GM18873 (cell line): ENCODE data around the gene MYBPC2.
A peak's percentile ranks its signal among the peaks of the same experiment; 100 is the strongest.
"Not testable (repeated sequence)": the region's sequence is repeated elsewhere in the genome, so short reads cannot be mapped to it uniquely, and the experiment has no call there.

Experiments used
- ATAC-seq: cut with Tn5 transposase; IDR thresholded peaks from one replicate; pipeline ENCODE4 v1.9.1; 2021; ENCODE audit warnings: mild to moderate bottlenecking, moderate library complexity, moderate number of reproducible peaks; ENCODE audit not compliant: unreplicated experiment, low FRiP score

Gene MYBPC2

GRCh38 chr19:50427318-50427925 lies 5.3 kb upstream of the MYBPC2 start:
- ATAC-seq: no peak

GRCh38 chr19:50427997-50428425 lies 4.7 kb upstream of the MYBPC2 start:
- no peak for ATAC-seq

GRCh38 chr19:50428772-50429463 lies 3.8 kb upstream of the MYBPC2 start:
- no peak for ATAC-seq

GRCh38 chr19:50430888-50431342 lies 1.8 kb upstream of the MYBPC2 start:
- no peak for ATAC-seq

GRCh38 chr19:50431343-50432220 lies 1.1 kb upstream of the MYBPC2 start:
- peak; percentile 81 for ATAC-seq

GRCh38 chr19:50433201-50434180 lies 799 bp downstream of the MYBPC2 start:
- ATAC-seq: no peak

- no peak for ATAC-seq
Observed at GRCh38 chr19:50434525-50434924, 1.8 kb downstream of the MYBPC2 start.

- ATAC-seq: no peak
Observed at GRCh38 chr19:50435221-50435620, 2.5 kb downstream of the MYBPC2 start.

GRCh38 chr19:50435627-50436026 lies 2.9 kb downstream of the MYBPC2 start:
- ATAC-seq: no peak

- no peak for ATAC-seq
Observed at GRCh38 chr19:50437862-50438449, 5.3 kb downstream of the MYBPC2 start.

GRCh38 chr19:50439130-50439529 lies 6.4 kb downstream of the MYBPC2 start:
- ATAC-seq: not testable (repeated sequence)

- no peak for ATAC-seq
Observed at GRCh38 chr19:50444059-50444458, 11.4 kb downstream of the MYBPC2 start.

GRCh38 chr19:50447053-50447452 lies 14.4 kb downstream of the MYBPC2 start:
- no peak for ATAC-seq

- ATAC-seq: no peak
Observed at GRCh38 chr19:50447750-50448149, 15.1 kb downstream of the MYBPC2 start.

GRCh38 chr19:50449236-50449899 lies 16.7 kb downstream of the MYBPC2 start:
- ATAC-seq: no peak

GRCh38 chr19:50450369-50451222 lies 17.9 kb downstream of the MYBPC2 start:
- no peak for ATAC-seq

GRCh38 chr19:50451223-50451534 lies 18.5 kb downstream of the MYBPC2 start:
- ATAC-seq: no peak

- ATAC-seq: no peak
Observed at GRCh38 chr19:50453243-50453642, 20.6 kb downstream of the MYBPC2 start.
